ENCODE data around the gene MSRB3. TPM values are rescaled to one million over a fixed set of nuclear protein-coding genes. Genes with fewer than 3 reads are reported as not detected.

MSRB3 gene
- total and polyA plus RNA-seq, 2 experiments from 2014 or later = 0.95 to 1.7 TPM

DNA sequence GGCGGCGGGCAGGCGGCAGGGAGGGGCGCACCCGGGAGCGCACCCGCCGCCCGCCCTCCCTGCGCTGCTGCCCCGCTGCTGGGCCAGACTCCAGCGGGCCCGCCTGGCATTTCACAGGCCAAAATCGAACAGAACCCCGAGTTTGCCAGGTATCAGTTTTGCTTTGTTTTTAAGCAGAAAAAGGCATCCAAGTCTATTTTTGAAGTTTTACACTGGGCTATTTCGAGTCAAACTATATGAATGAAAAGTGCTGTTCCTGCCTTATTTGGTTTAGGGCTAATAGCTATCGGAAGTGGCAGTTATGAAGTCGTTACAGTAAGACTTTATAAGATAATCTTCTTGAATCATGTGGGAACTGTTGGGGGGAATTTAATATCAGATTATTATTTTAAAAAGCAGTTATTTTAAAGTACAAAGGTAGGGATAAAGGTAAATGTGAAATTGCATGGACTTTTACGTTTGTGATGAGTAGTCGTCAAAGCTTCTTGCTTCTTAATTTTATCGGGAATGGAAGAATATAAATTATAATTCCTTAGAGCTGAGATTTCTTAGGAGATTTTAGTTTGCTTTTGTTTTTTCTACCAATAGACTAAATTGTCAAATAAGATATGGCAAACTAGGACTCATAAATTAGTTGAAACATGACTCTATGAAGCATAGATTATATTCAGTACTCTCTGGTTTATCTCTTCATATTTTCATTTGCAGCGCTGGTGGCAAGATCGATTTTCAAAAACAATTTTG, 1.1 kb downstream of the MSRB3 start:
- no peaks in the 10 kb centered on the region for H3K36me3 ChIP-seq (ENCODE audit: insufficient read depth)
- H3K4me3 ChIP-seq = peak overlapping the region; percentile 86
- H3K36me3 Mint-ChIP-seq (ENCODE audit: low read depth) = no peaks in the 10 kb centered on the region
- peaks cover 16% of the 10 kb centered on the region for H3K4me1 Mint-ChIP-seq
- H3K27me3 ChIP-seq (ENCODE audit: insufficient read depth) = peaks cover 33% of the 10 kb centered on the region
- ATAC-seq (no peak), DNase-seq (ENCODE audit: low spot score) (no peak)
- H3F3A ChIP-seq (replicated peaks; ENCODE audit: low read depth) = no peaks in the 10 kb centered on the region
- H3K4me1 ChIP-seq (ENCODE audit: insufficient read depth) = peaks cover 13% of the 10 kb centered on the region; the same call in 1 of the 2 replicates
- peak overlapping the region; percentile 77 for H3K4me2 ChIP-seq
- H3K27ac Mint-ChIP-seq = no peak overlapping the region
- TF ChIP-seq, protein P1, sequence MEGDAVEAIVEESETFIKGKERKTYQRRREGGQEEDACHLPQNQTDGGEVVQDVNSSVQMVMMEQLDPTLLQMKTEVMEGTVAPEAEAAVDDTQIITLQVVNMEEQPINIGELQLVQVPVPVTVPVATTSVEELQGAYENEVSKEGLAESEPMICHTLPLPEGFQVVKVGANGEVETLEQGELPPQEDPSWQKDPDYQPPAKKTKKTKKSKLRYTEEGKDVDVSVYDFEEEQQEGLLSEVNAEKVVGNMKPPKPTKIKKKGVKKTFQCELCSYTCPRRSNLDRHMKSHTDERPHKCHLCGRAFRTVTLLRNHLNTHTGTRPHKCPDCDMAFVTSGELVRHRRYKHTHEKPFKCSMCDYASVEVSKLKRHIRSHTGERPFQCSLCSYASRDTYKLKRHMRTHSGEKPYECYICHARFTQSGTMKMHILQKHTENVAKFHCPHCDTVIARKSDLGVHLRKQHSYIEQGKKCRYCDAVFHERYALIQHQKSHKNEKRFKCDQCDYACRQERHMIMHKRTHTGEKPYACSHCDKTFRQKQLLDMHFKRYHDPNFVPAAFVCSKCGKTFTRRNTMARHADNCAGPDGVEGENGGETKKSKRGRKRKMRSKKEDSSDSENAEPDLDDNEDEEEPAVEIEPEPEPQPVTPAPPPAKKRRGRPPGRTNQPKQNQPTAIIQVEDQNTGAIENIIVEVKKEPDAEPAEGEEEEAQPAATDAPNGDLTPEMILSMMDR (conservative IDR thresholded peaks at IDR 0.05; ENCODE audit: low read depth in 2 of 2) = no peak
- TF ChIP-seq POLR2AphosphoS5 (IDR thresholded peaks at IDR 0.05; ENCODE audit: low read depth) (no peak), EZH2 (IDR thresholded peaks at IDR 0.05; ENCODE audit: low read depth, unreplicated experiment) (no peak), CREB1 (CRISPR knock-in tag; IDR thresholded peaks at IDR 0.05; ENCODE audit: low read depth) (no peak), NANOG (IDR thresholded peaks at IDR 0.05; ENCODE audit: borderline replicate concordance) (no peak), ZNF331 (CRISPR knock-in tag; IDR thresholded peaks at IDR 0.05; ENCODE audit: low read depth) (no peak), STAT1 (IDR thresholded peaks at IDR 0.05; ENCODE audit: unreplicated experiment) (no peak), ETS1 (IDR thresholded peaks at IDR 0.05) (no peak), EZH2phosphoT487 (IDR thresholded peaks at IDR 0.05; ENCODE audit: unreplicated experiment) (no peak), JUNB (IDR thresholded peaks at IDR 0.05; ENCODE audit: unreplicated experiment) (no peak), ZNF114 (CRISPR knock-in tag; IDR thresholded peaks at IDR 0.05) (no peak), REST (IDR thresholded peaks at IDR 0.05; ENCODE audit: unreplicated experiment) (no peak), ZNF462 (CRISPR knock-in tag; IDR thresholded peaks at IDR 0.05) (no peak)
- peaks cover 9% of the 10 kb centered on the region for H3K27me3 Mint-ChIP-seq (ENCODE audit: insufficient read depth, low read depth, poor library complexity)
- H4K20me1 ChIP-seq (replicated peaks; ENCODE audit: insufficient read depth) = no peaks in the 10 kb centered on the region
- peak overlapping the region; percentile 81 for H3K4me3 Mint-ChIP-seq
- no peaks in the 10 kb centered on the region for H3K9me3 Mint-ChIP-seq
- H3K9me2 ChIP-seq (ENCODE audit: insufficient read depth) = no peaks in the 10 kb centered on the region
- no peaks in the 10 kb centered on the region for H3K79me2 ChIP-seq (replicated peaks; ENCODE audit: insufficient read depth)
- H2AFZ ChIP-seq = peak overlapping the region; percentile 99
- H3K27ac ChIP-seq (ENCODE audit: low read depth) = no peak overlapping the region
